CD4-positive, alpha-beta T cell (primary cell): ENCODE results near the gene COBL. TPM values are rescaled to one million over a fixed set of nuclear protein-coding genes. Genes with fewer than 3 reads are reported as not detected.

Source experiments
- ATAC-seq: fragments of 200-7000 bp; cut with Tn5 transposase; one replicate; pipeline ENCODE4 v1.10.0; 2022; ENCODE audit warnings: mild to moderate bottlenecking; ENCODE audit not compliant: poor library complexity
- CTCF ChIA-PET: fragments of 350-600 bp; sonication (Branson Sonifier 250); formaldehyde crosslinking; loops from one replicate; lab custom pipeline; 2021; ENCODE audit warnings: antibody characterized with exemption, inconsistent platforms; lab: Charles Lee
- POLR2A ChIA-PET: fragments of 350-600 bp; sonication (Branson Sonifier 250); formaldehyde crosslinking; loops from one replicate; lab custom pipeline; 2021; ENCODE audit warnings: antibody characterized with exemption, inconsistent platforms; lab: Charles Lee
- DNase-seq, 14 experiments: peaks; one replicate each; pipeline ENCODE4 v3.0.0-alpha.2; 2013 to 2020; ENCODE audit warnings: mixed read lengths in 2 of 14
- H3K27ac ChIP-seq, 2 donors: one replicate each; pipeline versions ENCODE4 v1.5.1 to v1.7.0; 2013; ENCODE audit warnings: low read length in 2 of 2, low read depth in 1 of 2, mild to moderate bottlenecking in 1 of 2
- H3K27me3 ChIP-seq, 2 experiments: 1 replicate in 1 of 2; 2 replicates in 1 of 2; pipeline versions ENCODE4 v1.6.1 to v1.7.0; 2013; ENCODE audit warnings: low read length in 2 of 2, control low read depth in 1 of 2, mild to moderate bottlenecking in 1 of 2, moderate library complexity in 1 of 2; ENCODE audit not compliant: insufficient read depth in 2 of 2, control insufficient read depth in 1 of 2
- H3K36me3 ChIP-seq: one replicate; pipeline ENCODE4 v1.6.1; 2013; ENCODE audit warnings: low read length, control low read depth; ENCODE audit not compliant: insufficient read depth
- H3K4me1 ChIP-seq: one replicate; pipeline ENCODE4 v1.6.1; 2013; ENCODE audit warnings: low read length, control low read depth; ENCODE audit not compliant: insufficient read depth
- H3K4me3 ChIP-seq: one replicate; pipeline ENCODE4 v1.5.1; 2013; ENCODE audit warnings: mild to moderate bottlenecking, low read length, moderate library complexity
- H3K9me3 ChIP-seq, 2 experiments: 1 replicate in 1 of 2; 2 replicates in 1 of 2; pipeline versions ENCODE4 v1.6.1 to v1.7.0; 2013; ENCODE audit warnings: low read length in 2 of 2, mild to moderate bottlenecking in 2 of 2, control low read depth in 1 of 2, moderate library complexity in 1 of 2; ENCODE audit not compliant: control insufficient read depth in 1 of 2, insufficient read depth in 1 of 2
- H3K27ac Mint-ChIP-seq: one replicate; pipeline ENCODE4 v1.8.0; 2020; ENCODE audit warnings: mixed read lengths
- H3K27me3 Mint-ChIP-seq: one replicate; pipeline ENCODE4 v1.8.0; 2021; ENCODE audit warnings: mixed read lengths
- H3K36me3 Mint-ChIP-seq: one replicate; pipeline ENCODE4 v1.8.0; 2021; ENCODE audit warnings: low read depth, mixed read lengths
- H3K4me1 Mint-ChIP-seq: one replicate; pipeline ENCODE4 v1.8.0; 2021; ENCODE audit warnings: low read depth, mixed read lengths
- H3K4me3 Mint-ChIP-seq: one replicate; pipeline ENCODE4 v1.8.0; 2020; ENCODE audit warnings: mild to moderate bottlenecking, mixed read lengths
- H3K9me3 Mint-ChIP-seq: one replicate; pipeline ENCODE4 v1.8.0; 2020; ENCODE audit warnings: mixed read lengths
- intact Hi-C, 2 experiments: fragments of 100-400 bp; cut with DNase I in 1 of 2; cut with micrococcal nuclease in 1 of 2; formaldehyde crosslinking; loops; one replicate each; pipeline versions ENCODE4 v1.15.1 to v1.9.0; 2023 to 2025; cut with DNase I, micrococcal nuclease
- total RNA-seq, 174 experiments: library from RNA in 2 of 174; stranded (reverse) in 2 of 174; gene quantifications; one replicate each; pipeline ENCODE4 v1.2.3 and lab custom pipeline; 2021 to 2026
- TF ChIP-seq, protein P1 (sequence below): fragments of 200-600 bp; IDR thresholded peaks from one replicate; pipeline ENCODE4 v1.8.0; 2022; ENCODE audit warnings: antibody characterized with exemption, mild to moderate bottlenecking

Gene COBL
- total RNA-seq, 2 experiments from 2014 or later: not detected

DNA sequence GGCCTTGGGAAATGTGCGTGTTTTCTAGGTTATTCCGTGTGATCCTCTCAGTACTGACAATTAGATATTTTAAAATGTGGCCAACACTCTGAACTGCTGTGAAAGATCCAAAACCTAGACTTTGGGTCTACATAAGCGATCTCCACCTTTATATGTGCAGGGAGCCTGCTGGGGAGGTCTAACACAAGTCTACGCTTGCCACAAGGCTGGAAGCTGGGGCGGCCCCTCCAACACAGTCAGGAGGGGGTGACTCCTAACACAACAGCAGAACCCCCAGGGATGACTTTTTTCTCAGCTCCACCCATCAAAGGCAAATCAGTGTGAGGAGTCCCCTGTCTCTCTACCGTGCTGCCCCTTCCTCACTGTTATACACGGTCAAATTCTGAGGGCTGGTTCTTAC, 202.6 kb downstream of the COBL start:
- Histone ChIP-seq H3K27me3 (no peaks in the 10 kb centered on the region), H3K4me1 (no peaks in the 10 kb centered on the region), H3K9me3 (no peaks in the 10 kb centered on the region), H3K27ac (no peak overlapping the region), H3K36me3 (no peaks in the 10 kb centered on the region), H3K4me3 (no peak overlapping the region)
- Mint-ChIP-seq H3K27me3 (no peaks in the 10 kb centered on the region), H3K4me3 (no peak overlapping the region), H3K36me3 (no peaks in the 10 kb centered on the region), H3K9me3 (peaks cover 6% of the 10 kb centered on the region), H3K4me1 (no peaks in the 10 kb centered on the region), H3K27ac (no peak overlapping the region)
- no peak for DNase-seq
- ATAC-seq: no peak
- intact Hi-C loops: no loop called here
- POLR2A ChIA-PET: no interaction called here
- TF ChIP-seq, protein P1, sequence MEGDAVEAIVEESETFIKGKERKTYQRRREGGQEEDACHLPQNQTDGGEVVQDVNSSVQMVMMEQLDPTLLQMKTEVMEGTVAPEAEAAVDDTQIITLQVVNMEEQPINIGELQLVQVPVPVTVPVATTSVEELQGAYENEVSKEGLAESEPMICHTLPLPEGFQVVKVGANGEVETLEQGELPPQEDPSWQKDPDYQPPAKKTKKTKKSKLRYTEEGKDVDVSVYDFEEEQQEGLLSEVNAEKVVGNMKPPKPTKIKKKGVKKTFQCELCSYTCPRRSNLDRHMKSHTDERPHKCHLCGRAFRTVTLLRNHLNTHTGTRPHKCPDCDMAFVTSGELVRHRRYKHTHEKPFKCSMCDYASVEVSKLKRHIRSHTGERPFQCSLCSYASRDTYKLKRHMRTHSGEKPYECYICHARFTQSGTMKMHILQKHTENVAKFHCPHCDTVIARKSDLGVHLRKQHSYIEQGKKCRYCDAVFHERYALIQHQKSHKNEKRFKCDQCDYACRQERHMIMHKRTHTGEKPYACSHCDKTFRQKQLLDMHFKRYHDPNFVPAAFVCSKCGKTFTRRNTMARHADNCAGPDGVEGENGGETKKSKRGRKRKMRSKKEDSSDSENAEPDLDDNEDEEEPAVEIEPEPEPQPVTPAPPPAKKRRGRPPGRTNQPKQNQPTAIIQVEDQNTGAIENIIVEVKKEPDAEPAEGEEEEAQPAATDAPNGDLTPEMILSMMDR: no peak
- CTCF ChIA-PET: no interaction called here

DNA sequence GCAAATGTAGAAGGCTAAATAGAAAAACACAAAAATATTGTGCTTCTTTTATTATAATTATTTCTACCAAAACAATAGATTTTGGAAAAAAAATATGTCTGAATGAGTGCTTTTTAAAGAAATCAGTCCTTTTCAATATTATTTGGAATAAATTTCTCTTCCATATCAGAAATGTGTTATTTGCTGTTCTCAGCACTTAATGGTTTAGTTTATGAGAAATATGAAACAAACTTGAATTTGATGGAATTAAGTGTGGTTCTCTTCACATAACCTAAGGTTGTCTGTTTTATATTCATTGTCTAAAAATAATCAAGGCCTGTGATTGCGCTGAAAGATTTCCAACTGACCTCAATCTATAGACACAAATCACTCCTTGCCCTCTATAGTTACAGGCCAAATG, 203.0 kb downstream of the COBL start:
- intact Hi-C loops: no loop called here
- TF ChIP-seq, protein P1: no peak
- H3K4me1 ChIP-seq: no peaks in the 10 kb centered on the region
- POLR2A ChIA-PET: no interaction called here
- H3K4me1 Mint-ChIP-seq: no peaks in the 10 kb centered on the region
- no peaks in the 10 kb centered on the region for H3K27me3 Mint-ChIP-seq
- H3K27ac ChIP-seq: no peak overlapping the region
- no peaks in the 10 kb centered on the region for H3K36me3 Mint-ChIP-seq
- no peaks in the 10 kb centered on the region for H3K36me3 ChIP-seq
- no peak overlapping the region for H3K4me3 ChIP-seq
- H3K9me3 Mint-ChIP-seq: peaks cover 6% of the 10 kb centered on the region
- CTCF ChIA-PET: no interaction called here
- DNase-seq (no peak), ATAC-seq (no peak)
- H3K27ac Mint-ChIP-seq: no peak overlapping the region
- H3K9me3 ChIP-seq: no peaks in the 10 kb centered on the region
- no peaks in the 10 kb centered on the region for H3K27me3 ChIP-seq
- no peak overlapping the region for H3K4me3 Mint-ChIP-seq

DNA sequence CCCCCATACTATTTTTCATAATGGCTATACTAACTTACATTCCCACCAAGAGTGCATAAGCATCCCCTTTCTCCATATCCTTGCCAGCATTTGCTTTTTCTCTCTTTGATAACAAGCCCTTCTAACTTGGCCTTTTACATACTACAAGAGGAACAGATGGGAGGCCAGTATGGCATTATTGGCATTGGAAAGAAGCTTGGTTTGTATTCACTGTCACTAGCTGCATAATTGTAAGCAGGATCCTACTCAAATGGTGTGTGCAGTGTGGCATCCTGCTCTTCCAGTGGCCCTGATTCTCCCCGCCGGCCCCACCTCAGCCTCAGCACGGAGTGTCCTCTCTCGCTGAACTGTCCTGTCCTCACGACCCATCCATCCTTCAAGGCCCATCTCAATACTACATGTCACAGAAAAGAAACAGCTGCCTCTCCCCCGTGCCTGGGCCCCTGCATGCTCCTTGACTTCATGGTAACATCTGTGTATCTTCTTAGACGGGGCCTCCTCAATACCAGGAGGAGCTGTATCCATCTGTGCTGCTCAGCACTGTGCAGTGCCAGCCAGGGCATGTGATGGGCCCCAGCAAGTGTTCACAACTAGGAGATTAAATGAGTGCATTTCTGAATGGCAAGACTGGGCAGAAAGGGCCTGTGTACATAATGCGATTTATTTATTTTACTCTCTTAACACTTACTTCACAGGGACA, 205.2 kb downstream of the COBL start:
- Histone ChIP-seq H3K27ac (no peak overlapping the region), H3K4me3 (no peak overlapping the region), H3K4me1 (no peaks in the 10 kb centered on the region), H3K9me3 (no peaks in the 10 kb centered on the region), H3K36me3 (no peaks in the 10 kb centered on the region), H3K27me3 (no peaks in the 10 kb centered on the region)
- no peak for ATAC-seq
- Mint-ChIP-seq H3K36me3 (no peaks in the 10 kb centered on the region), H3K4me1 (no peaks in the 10 kb centered on the region), H3K27ac (no peak overlapping the region), H3K27me3 (no peaks in the 10 kb centered on the region), H3K4me3 (no peak overlapping the region), H3K9me3 (peaks cover 6% of the 10 kb centered on the region)
- DNase-seq: no peak
- TF ChIP-seq, protein P1: no peak
- POLR2A ChIA-PET: no interaction called here
- intact Hi-C loops: no loop called here
- CTCF ChIA-PET: no interaction called here
